Loucy (cell line): ENCODE data around the gene SLC27A4.
A peak's percentile ranks its signal among the peaks of the same experiment; 100 is the strongest.

Source experiments
- H2AFZ ChIP-seq: fragments of 200-600 bp; sonication (generic); 2 replicates; pipeline ENCODE4 v1.6.0; 2016; ENCODE audit warnings: antibody characterized with exemption, mild to moderate bottlenecking, low read length, moderate library complexity
- H3F3A ChIP-seq: fragments of 200-600 bp; 2 replicates; pipeline ENCODE4 v1.6.0; 2016; ENCODE audit warnings: antibody characterized with exemption, low read depth, mild to moderate bottlenecking
- H3K27me3 ChIP-seq: fragments of 200-600 bp; sonication (generic); 2 replicates; pipeline ENCODE4 v1.6.1; 2014; ENCODE audit warnings: low read length, mild to moderate bottlenecking; ENCODE audit not compliant: insufficient read depth, poor library complexity, severe bottlenecking
- H3K36me3 ChIP-seq: fragments of 200-600 bp; sonication (generic); 2 replicates; pipeline ENCODE4 v1.6.1; 2016; ENCODE audit warnings: low read length; ENCODE audit not compliant: insufficient read depth
- H3K4me1 ChIP-seq: fragments of 200-600 bp; sonication (generic); 2 replicates; pipeline ENCODE4 v1.5.1; 2014; ENCODE audit warnings: low read length, mild to moderate bottlenecking; ENCODE audit not compliant: insufficient read depth, poor library complexity, severe bottlenecking
- H3K4me2 ChIP-seq: fragments of 200-600 bp; sonication (generic); 2 replicates; pipeline ENCODE4 v1.6.0; 2014; ENCODE audit warnings: antibody characterized with exemption, low read length, low read depth, mild to moderate bottlenecking; ENCODE audit not compliant: poor library complexity, severe bottlenecking
- H3K4me3 ChIP-seq: fragments of 200-600 bp; sonication (generic); 2 replicates; pipeline ENCODE4 v1.5.1; 2014; ENCODE audit warnings: low read length, mild to moderate bottlenecking, mixed read lengths; ENCODE audit not compliant: poor library complexity, severe bottlenecking
- H3K79me2 ChIP-seq: fragments of 200-600 bp; sonication (generic); 2 replicates; pipeline ENCODE4 v1.6.1; 2014; ENCODE audit warnings: low read length; ENCODE audit not compliant: insufficient read depth
- H3K9ac ChIP-seq: fragments of 200-600 bp; sonication (generic); 2 replicates; pipeline ENCODE4 v1.6.0; 2014; ENCODE audit warnings: mild to moderate bottlenecking, low read depth, low read length, moderate library complexity; ENCODE audit not compliant: poor library complexity, severe bottlenecking
- H3K9me2 ChIP-seq: fragments of 200-600 bp; sonication (generic); replicated peaks from 2 replicates; pipeline ENCODE4 v1.6.1; 2016; ENCODE audit warnings: low read depth, low read length, mixed read lengths
- H3K9me3 ChIP-seq: fragments of 200-600 bp; sonication (generic); 2 replicates; pipeline ENCODE4 v1.6.1; 2014; ENCODE audit warnings: mild to moderate bottlenecking, antibody characterized with exemption, low read length, low read depth; ENCODE audit not compliant: insufficient read depth
- H4K20me1 ChIP-seq: fragments of 200-600 bp; sonication (generic); 2 replicates; pipeline ENCODE4 v1.6.0; 2014; ENCODE audit warnings: antibody characterized with exemption, low read length, mild to moderate bottlenecking; ENCODE audit not compliant: insufficient read depth, poor library complexity, severe bottlenecking
- CTCF ChIP-seq: fragments of 200-600 bp; sonication (generic); conservative IDR thresholded peaks from 2 replicates; pipeline ENCODE4 v1.5.1; 2014; ENCODE audit warnings: mild to moderate bottlenecking, antibody characterized with exemption, low read length
- EZH2phosphoT487 ChIP-seq: fragments of 200-600 bp; IDR thresholded peaks from 2 replicates; pipeline ENCODE4 v1.6.1; 2018; ENCODE audit warnings: antibody characterized with exemption, mild to moderate bottlenecking, moderate library complexity, borderline replicate concordance

The SLC27A4 gene

DNA sequence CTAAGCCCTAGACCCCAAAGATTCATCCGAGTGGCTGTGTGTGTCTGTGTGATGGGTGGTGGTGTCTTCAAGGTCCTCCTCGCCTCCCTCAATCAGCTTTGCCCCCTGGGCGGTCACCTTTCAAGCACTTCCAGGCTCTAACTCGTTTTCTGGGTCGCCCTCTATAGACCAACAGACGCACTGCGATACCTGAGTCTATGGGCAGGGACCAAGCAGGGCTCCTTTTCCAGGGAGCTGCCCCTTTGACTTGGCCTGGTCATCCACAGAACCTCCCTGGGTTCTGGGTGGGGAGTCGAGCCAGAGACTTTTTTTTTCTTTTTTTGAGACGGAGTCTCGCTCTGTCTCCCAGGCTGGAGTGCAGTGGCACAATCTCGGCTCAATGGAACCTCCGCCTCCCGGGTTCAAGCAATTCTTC is 1.1 kb downstream of the SLC27A4 start:
- Histone ChIP-seq H2AFZ (peak overlapping the region; percentile 68), H3K9ac (peak overlapping the region; percentile 65), H3K36me3 (no peaks in the 10 kb centered on the region), H4K20me1 (no peaks in the 10 kb centered on the region), H3K4me2 (peak overlapping the region; percentile 97), H3K4me3 (peak overlapping the region; percentile 76), H3K79me2 (no peaks in the 10 kb centered on the region), H3K9me3 (no peaks in the 10 kb centered on the region), H3F3A (no peaks in the 10 kb centered on the region), H3K4me1 (peaks cover 6% of the 10 kb centered on the region), H3K27me3 (no peaks in the 10 kb centered on the region), H3K9me2 (no peaks in the 10 kb centered on the region)
- TF ChIP-seq EZH2phosphoT487: no peak
- peak; percentile 73 for TF ChIP-seq CTCF

DNA sequence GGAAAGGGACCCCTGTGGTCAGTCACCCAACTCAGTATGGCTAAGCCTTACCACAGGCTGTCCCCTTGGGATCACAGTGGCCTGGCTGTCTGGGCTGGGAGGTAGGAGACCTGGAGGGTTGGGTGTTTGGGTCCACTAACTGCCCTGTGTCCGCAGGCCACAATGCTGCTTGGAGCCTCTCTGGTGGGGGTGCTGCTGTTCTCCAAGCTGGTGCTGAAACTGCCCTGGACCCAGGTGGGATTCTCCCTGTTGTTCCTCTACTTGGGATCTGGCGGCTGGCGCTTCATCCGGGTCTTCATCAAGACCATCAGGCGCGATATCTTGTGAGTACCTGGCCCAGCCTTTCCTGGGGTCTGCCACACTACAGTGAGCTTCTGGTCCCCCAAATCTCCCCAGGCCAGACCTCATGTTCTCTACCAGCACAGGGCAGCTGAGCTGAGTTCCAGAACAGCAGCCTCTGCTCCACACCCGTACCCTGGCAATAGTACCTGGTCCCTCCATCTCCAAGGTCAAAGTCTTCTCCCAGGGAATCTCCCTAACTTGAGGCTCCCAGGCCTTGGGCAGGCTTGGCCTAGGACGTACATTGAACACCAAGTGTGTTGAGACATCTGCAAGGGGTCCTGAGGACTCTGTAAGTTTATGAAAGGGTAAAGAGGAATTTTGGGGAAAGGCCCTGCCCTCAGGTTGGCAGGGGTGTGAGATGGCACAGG is 2.8 kb downstream of the SLC27A4 start:
- H3K36me3 ChIP-seq: no peaks in the 10 kb centered on the region
- H3K4me3 ChIP-seq: no peak overlapping the region
- H3K79me2 ChIP-seq: no peaks in the 10 kb centered on the region
- no peak overlapping the region for H3K9ac ChIP-seq
- peaks cover 6% of the 10 kb centered on the region for H3K4me1 ChIP-seq
- no peak overlapping the region for H3K4me2 ChIP-seq
- H3K9me3 ChIP-seq: no peaks in the 10 kb centered on the region
- no peaks in the 10 kb centered on the region for H3F3A ChIP-seq
- H4K20me1 ChIP-seq: no peaks in the 10 kb centered on the region
- TF ChIP-seq EZH2phosphoT487 (no peak), CTCF (no peak)
- H2AFZ ChIP-seq: no peak overlapping the region
- no peaks in the 10 kb centered on the region for H3K9me2 ChIP-seq
- no peaks in the 10 kb centered on the region for H3K27me3 ChIP-seq

DNA sequence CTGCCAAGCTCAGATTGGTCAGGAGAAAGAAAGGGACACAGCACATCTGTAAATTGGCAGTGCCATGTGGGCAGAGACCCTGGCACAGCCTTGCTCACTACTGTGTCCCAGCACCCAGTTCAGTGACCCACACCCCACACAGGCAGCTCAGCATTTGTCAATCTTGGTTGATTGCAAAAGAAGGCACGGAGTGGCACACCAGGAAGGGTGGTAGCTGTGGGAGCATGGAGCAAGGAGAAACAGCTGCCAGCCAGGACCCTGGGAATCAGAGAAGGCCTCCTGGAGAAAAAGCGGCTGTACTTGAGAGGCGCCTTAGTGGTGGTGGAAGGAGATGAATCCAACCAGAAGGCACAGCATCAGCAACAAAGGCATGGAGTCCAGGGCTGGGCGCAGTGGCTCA is 3.5 kb downstream of the SLC27A4 start:
- Histone ChIP-seq H3K36me3 (no peaks in the 10 kb centered on the region), H3K4me3 (no peak overlapping the region), H3K4me1 (peaks cover 6% of the 10 kb centered on the region), H4K20me1 (no peaks in the 10 kb centered on the region), H2AFZ (no peak overlapping the region), H3F3A (no peaks in the 10 kb centered on the region), H3K9me2 (no peaks in the 10 kb centered on the region), H3K79me2 (no peaks in the 10 kb centered on the region), H3K4me2 (no peak overlapping the region), H3K9me3 (no peaks in the 10 kb centered on the region), H3K27me3 (no peaks in the 10 kb centered on the region), H3K9ac (no peak overlapping the region)
- TF ChIP-seq CTCF (no peak), EZH2phosphoT487 (no peak)
